Activated naive CD8-positive, alpha-beta T cell (primary cell): ENCODE data around the gene SWSAP1.

Experiments
- H3K27ac Mint-ChIP-seq: one replicate; pipeline ENCODE4 v1.8.0; 2021; ENCODE audit warnings: mixed read lengths
- H3K27me3 Mint-ChIP-seq: one replicate; pipeline ENCODE4 v1.8.0; 2021; ENCODE audit warnings: mixed read lengths
- H3K36me3 Mint-ChIP-seq: one replicate; pipeline ENCODE4 v1.8.0; 2021; ENCODE audit warnings: mixed read lengths
- H3K4me1 Mint-ChIP-seq: one replicate; pipeline ENCODE4 v1.8.0; 2021; ENCODE audit warnings: low read depth, mixed read lengths
- H3K4me3 Mint-ChIP-seq: one replicate; pipeline ENCODE4 v1.8.0; 2021; ENCODE audit warnings: mild to moderate bottlenecking, mixed read lengths
- H3K9me3 Mint-ChIP-seq: one replicate; pipeline ENCODE4 v1.8.0; 2021; ENCODE audit warnings: low read depth, mixed read lengths

The SWSAP1 gene

GRCh38 chr19:11380653-11381537, 6.4 kb downstream of the SWSAP1 start:
- H3K27me3 Mint-ChIP-seq, result peaks cover 9% of the 10 kb centered on the region
- no peaks in the 10 kb centered on the region for H3K9me3 Mint-ChIP-seq
- H3K4me1 Mint-ChIP-seq, result peaks cover 44% of the 10 kb centered on the region
- H3K27ac Mint-ChIP-seq, result peak overlapping the region; percentile 99
- peak overlapping the region; percentile 97 for H3K4me3 Mint-ChIP-seq
- H3K36me3 Mint-ChIP-seq, result peaks cover 5% of the 10 kb centered on the region

DNA sequence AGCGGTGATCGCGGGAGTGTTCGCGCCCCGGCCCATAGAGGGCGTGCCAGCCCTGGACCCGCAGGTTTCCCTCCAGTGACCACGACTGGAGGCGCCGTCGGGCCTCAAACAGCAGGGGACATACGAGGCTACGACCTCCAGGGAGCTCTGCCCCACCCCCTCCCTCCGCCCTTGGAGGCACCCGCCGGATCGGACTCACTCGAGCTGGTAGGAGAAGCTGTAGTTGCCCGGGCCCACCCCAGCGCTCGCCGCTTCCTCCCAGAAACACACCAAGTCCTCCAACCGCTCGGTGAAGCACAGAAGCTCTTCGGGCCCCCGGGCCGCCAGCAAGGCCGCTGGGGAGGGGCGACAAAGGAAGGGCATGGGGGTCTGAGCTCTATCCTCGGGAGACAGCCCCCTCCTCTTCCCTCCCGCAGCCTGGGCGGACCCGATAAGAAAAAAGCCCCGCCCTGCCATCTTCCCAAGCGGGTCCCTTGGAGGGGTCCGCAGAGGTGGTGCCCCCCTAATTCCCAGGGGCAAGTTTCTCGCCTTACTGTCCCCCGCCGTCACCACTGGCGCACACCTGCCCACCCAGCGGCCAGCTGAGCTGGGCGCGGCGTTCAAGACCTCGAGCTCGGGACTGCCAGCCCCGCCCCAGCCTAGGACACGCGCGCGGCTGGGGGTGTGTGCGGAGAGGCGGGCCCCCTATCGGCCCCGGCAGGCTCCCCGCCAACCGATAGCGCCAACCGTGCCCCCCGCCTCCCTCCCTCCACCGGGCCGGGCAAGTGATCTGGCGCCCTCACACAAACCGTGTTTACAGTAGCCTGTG, 8.6 kb downstream of the SWSAP1 start:
- no peaks in the 10 kb centered on the region for H3K9me3 Mint-ChIP-seq
- H3K4me1 Mint-ChIP-seq, result peaks cover 35% of the 10 kb centered on the region
- no peak overlapping the region for H3K27ac Mint-ChIP-seq
- H3K36me3 Mint-ChIP-seq, result no peaks in the 10 kb centered on the region
- peaks cover 9% of the 10 kb centered on the region for H3K27me3 Mint-ChIP-seq
- peak overlapping the region; percentile 66 for H3K4me3 Mint-ChIP-seq

- H3K4me3 Mint-ChIP-seq, result no peak overlapping the region
- no peak overlapping the region for H3K27ac Mint-ChIP-seq
- H3K36me3 Mint-ChIP-seq, result no peaks in the 10 kb centered on the region
- H3K4me1 Mint-ChIP-seq, result peaks cover 31% of the 10 kb centered on the region
- H3K27me3 Mint-ChIP-seq, result peaks cover 9% of the 10 kb centered on the region
- H3K9me3 Mint-ChIP-seq, result no peaks in the 10 kb centered on the region
Observed at GRCh38 chr19:11383706-11384048, 9.2 kb downstream of the SWSAP1 start.

GRCh38 chr19:11384778-11385129, 10.3 kb downstream of the SWSAP1 start:
- no peak overlapping the region for H3K27ac Mint-ChIP-seq
- H3K27me3 Mint-ChIP-seq, result peaks cover 9% of the 10 kb centered on the region
- H3K36me3 Mint-ChIP-seq, result no peaks in the 10 kb centered on the region
- H3K4me3 Mint-ChIP-seq, result no peak overlapping the region
- H3K9me3 Mint-ChIP-seq, result no peaks in the 10 kb centered on the region
- H3K4me1 Mint-ChIP-seq, result peaks cover 30% of the 10 kb centered on the region

GRCh38 chr19:11387162-11388034, 12.9 kb downstream of the SWSAP1 start:
- H3K36me3 Mint-ChIP-seq, result no peaks in the 10 kb centered on the region
- no peak overlapping the region for H3K4me3 Mint-ChIP-seq
- no peaks in the 10 kb centered on the region for H3K9me3 Mint-ChIP-seq
- no peak overlapping the region for H3K27ac Mint-ChIP-seq
- H3K27me3 Mint-ChIP-seq, result peaks cover 2% of the 10 kb centered on the region
- peaks cover 9% of the 10 kb centered on the region for H3K4me1 Mint-ChIP-seq

DNA sequence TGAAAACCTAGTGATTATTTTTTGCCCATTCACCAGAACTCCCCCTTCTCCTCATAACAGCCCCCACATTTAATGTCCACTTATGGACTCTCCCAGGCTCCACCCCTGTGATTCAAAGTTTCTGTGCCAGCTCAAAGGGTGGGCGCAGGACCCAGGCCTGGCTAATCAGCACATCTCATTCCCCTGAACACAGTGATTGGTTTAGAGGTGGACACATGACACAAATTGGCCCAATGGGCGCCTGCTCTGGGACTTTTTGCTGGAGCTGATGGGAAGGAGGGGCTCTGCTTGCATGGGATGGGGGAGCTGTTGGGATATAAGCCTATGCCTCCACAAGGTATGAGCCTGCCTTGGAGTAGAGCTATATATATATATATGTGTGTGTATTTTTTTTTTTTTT, 15.9 kb downstream of the SWSAP1 start:
- no peaks in the 10 kb centered on the region for H3K36me3 Mint-ChIP-seq
- peaks cover 4% of the 10 kb centered on the region for H3K27me3 Mint-ChIP-seq
- no peak overlapping the region for H3K4me3 Mint-ChIP-seq
- H3K4me1 Mint-ChIP-seq, result peaks cover 5% of the 10 kb centered on the region
- no peak overlapping the region for H3K27ac Mint-ChIP-seq
- H3K9me3 Mint-ChIP-seq, result no peaks in the 10 kb centered on the region

GRCh38 chr19:11390933-11391680, 16.6 kb downstream of the SWSAP1 start:
- H3K27ac Mint-ChIP-seq, result no peak overlapping the region
- H3K4me3 Mint-ChIP-seq, result no peak overlapping the region
- H3K36me3 Mint-ChIP-seq, result no peaks in the 10 kb centered on the region
- H3K4me1 Mint-ChIP-seq, result peaks cover 5% of the 10 kb centered on the region
- H3K9me3 Mint-ChIP-seq, result no peaks in the 10 kb centered on the region
- H3K27me3 Mint-ChIP-seq, result peaks cover 4% of the 10 kb centered on the region

- Mint-ChIP-seq H3K4me1 (no peaks in the 10 kb centered on the region), H3K36me3 (no peaks in the 10 kb centered on the region), H3K4me3 (no peak overlapping the region), H3K9me3 (no peaks in the 10 kb centered on the region), H3K27ac (no peak overlapping the region), H3K27me3 (peaks cover 4% of the 10 kb centered on the region)
Observed at GRCh38 chr19:11397089-11397610, 22.7 kb downstream of the SWSAP1 start.

- Mint-ChIP-seq H3K9me3 (no peaks in the 10 kb centered on the region), H3K27ac (no peak overlapping the region), H3K36me3 (no peaks in the 10 kb centered on the region), H3K4me3 (no peak overlapping the region), H3K27me3 (peaks cover 4% of the 10 kb centered on the region), H3K4me1 (no peaks in the 10 kb centered on the region)
Observed at GRCh38 chr19:11399667-11400066, 25.2 kb downstream of the SWSAP1 start.

- H3K27ac Mint-ChIP-seq, result no peak overlapping the region
- no peaks in the 10 kb centered on the region for H3K36me3 Mint-ChIP-seq
- H3K27me3 Mint-ChIP-seq, result no peaks in the 10 kb centered on the region
- H3K4me3 Mint-ChIP-seq, result no peak overlapping the region
- H3K4me1 Mint-ChIP-seq, result no peaks in the 10 kb centered on the region
- no peaks in the 10 kb centered on the region for H3K9me3 Mint-ChIP-seq
Observed at GRCh38 chr19:11400798-11401197, 26.3 kb downstream of the SWSAP1 start.

DNA sequence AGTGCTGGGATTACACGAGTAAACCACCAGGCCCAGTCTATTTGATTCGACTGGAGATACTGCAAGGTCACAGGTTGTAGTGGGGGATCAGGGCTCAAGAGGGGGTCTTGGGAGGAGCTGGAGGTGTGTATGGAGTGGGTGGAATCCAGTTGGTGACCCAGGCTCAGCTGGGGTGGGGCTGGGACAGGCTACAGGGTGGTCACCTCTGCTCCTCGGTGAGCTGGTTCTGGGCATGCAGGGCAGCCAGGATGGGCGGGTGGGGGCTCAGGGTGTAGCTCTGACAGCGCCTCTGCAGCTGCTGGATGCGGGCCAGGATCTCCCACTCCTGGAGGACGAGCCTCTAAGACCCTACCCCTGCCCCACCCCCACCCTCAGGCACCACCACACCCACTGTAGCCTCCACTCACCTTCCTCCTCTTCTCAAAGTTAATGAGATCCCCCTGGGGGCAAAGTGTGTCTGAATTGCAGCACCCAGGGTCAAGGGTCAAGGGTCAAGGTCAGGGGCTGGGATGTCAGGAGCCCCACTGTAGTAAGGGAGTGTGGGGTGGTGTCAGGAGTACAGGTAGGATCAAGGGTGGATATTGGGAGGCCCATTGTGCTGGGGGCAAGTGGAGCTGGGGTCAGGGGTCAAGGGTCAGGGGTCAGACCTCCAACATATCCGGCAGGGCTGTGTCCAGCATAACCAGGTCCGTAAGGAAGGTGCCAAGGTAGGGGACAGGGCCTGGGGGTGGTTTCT, 27.5 kb downstream of the SWSAP1 start:
- no peak overlapping the region for H3K27ac Mint-ChIP-seq

GRCh38 chr19:11404588-11405222, 30.2 kb downstream of the SWSAP1 start:
- Mint-ChIP-seq H3K4me3 (no peak overlapping the region), H3K4me1 (no peaks in the 10 kb centered on the region), H3K9me3 (no peaks in the 10 kb centered on the region), H3K36me3 (no peaks in the 10 kb centered on the region), H3K27ac (no peak overlapping the region), H3K27me3 (peaks cover 7% of the 10 kb centered on the region)

More for the DNA sequence above, 27.5 kb downstream of the SWSAP1 start:
- Mint-ChIP-seq H3K27me3 (peaks cover 2% of the 10 kb centered on the region), H3K36me3 (no peaks in the 10 kb centered on the region), H3K4me3 (no peak overlapping the region), H3K4me1 (no peaks in the 10 kb centered on the region), H3K9me3 (no peaks in the 10 kb centered on the region)
